CD8-positive, alpha-beta memory T cell (primary cell): ENCODE measurements around the gene HEPACAM2. TPM values are rescaled to one million over a fixed set of nuclear protein-coding genes. Genes with fewer than 3 reads are reported as not detected.

ENCODE experiments used
- CTCF ChIA-PET: fragments of 350-600 bp; sonication (Branson Sonifier 250); formaldehyde crosslinking; loops from one replicate; lab custom pipeline; 2021; ENCODE audit warnings: antibody characterized with exemption; lab: Charles Lee
- POLR2A ChIA-PET: fragments of 350-600 bp; sonication (Branson Sonifier 250); formaldehyde crosslinking; loops from one replicate; lab custom pipeline; 2021; ENCODE audit warnings: antibody characterized with exemption; lab: Charles Lee
- DNase-seq, 5 donors: peaks; one replicate each; pipeline versions ENCODE4 v3.0.0 to v3.0.0-alpha.2; 2020 to 2022; ENCODE audit warnings: mixed read lengths in 1 of 5
- H3K27ac ChIP-seq: one replicate; pipeline ENCODE4 v1.7.0; 2013; ENCODE audit warnings: low read depth, mild to moderate bottlenecking, low read length, moderate library complexity
- H3K27me3 ChIP-seq: 2 replicates; pipeline ENCODE4 v1.7.0; 2013; ENCODE audit warnings: low read length, mild to moderate bottlenecking; ENCODE audit not compliant: insufficient read depth, poor library complexity, severe bottlenecking
- H3K36me3 ChIP-seq: 2 replicates; pipeline ENCODE4 v1.7.0; 2013; ENCODE audit warnings: mild to moderate bottlenecking, low read length, moderate library complexity; ENCODE audit not compliant: insufficient read depth
- H3K4me1 ChIP-seq: 2 replicates; pipeline ENCODE4 v1.7.0; 2013; ENCODE audit warnings: mild to moderate bottlenecking, low read length, moderate library complexity; ENCODE audit not compliant: insufficient read depth
- H3K4me3 ChIP-seq: 2 replicates; pipeline ENCODE4 v1.7.0; 2013; ENCODE audit warnings: mild to moderate bottlenecking, low read length
- H3K9me3 ChIP-seq: 2 replicates; pipeline ENCODE4 v1.7.0; 2013; ENCODE audit warnings: mild to moderate bottlenecking, low read length
- H3K27ac Mint-ChIP-seq, 8 donors: one replicate each; pipeline ENCODE4 v1.8.0; 2020 to 2021; ENCODE audit warnings: mixed read lengths in 8 of 8, mild to moderate bottlenecking in 6 of 8, inconsistent platforms in 3 of 8, moderate library complexity in 3 of 8
- H3K27me3 Mint-ChIP-seq, 2 donors: one replicate each; pipeline ENCODE4 v1.8.0; 2020 to 2021; ENCODE audit warnings: mixed read lengths in 2 of 2, mild to moderate bottlenecking in 1 of 2, moderate library complexity in 1 of 2
- H3K36me3 Mint-ChIP-seq, 3 donors: one replicate each; pipeline ENCODE4 v1.8.0; 2020 to 2021; ENCODE audit warnings: mixed read lengths in 3 of 3, inconsistent platforms in 1 of 3, mild to moderate bottlenecking in 1 of 3
- H3K4me1 Mint-ChIP-seq, 3 donors: one replicate each; pipeline ENCODE4 v1.8.0; 2020 to 2021; ENCODE audit warnings: mixed read lengths in 3 of 3, inconsistent platforms in 1 of 3, mild to moderate bottlenecking in 1 of 3
- H3K4me3 Mint-ChIP-seq, 7 donors: one replicate each; pipeline ENCODE4 v1.8.0; 2020 to 2021; ENCODE audit warnings: mixed read lengths in 7 of 7, mild to moderate bottlenecking in 6 of 7, moderate library complexity in 4 of 7, inconsistent platforms in 2 of 7
- H3K9me3 Mint-ChIP-seq, 5 donors: one replicate each; pipeline ENCODE4 v1.8.0; 2020 to 2022; ENCODE audit warnings: mixed read lengths in 5 of 5, mild to moderate bottlenecking in 3 of 5, moderate library complexity in 2 of 5, inconsistent platforms in 1 of 5
- polyA plus RNA-seq: library from polyadenylated mRNA; unstranded; fragments of 300-500 nt; fragmentation: Illumina TruSeq; gene quantifications from one replicate; pipeline ENCODE4 v1.2.3, GENCODE V29; 2021
- total RNA-seq, 2 experiments: library from RNA; stranded (reverse); gene quantifications; one replicate each; pipeline ENCODE4 v1.2.3, GENCODE V29; 2021

Gene HEPACAM2
- total and polyA plus RNA-seq, 3 experiments from 2014 or later = 0.11 TPM; not detected in 2

- H3K27ac Mint-ChIP-seq = no peak overlapping the region
- Histone ChIP-seq H3K27me3 (no peaks in the 10 kb centered on the region), H3K9me3 (no peaks in the 10 kb centered on the region), H3K4me1 (peaks cover 15% of the 10 kb centered on the region), H3K27ac (no peak overlapping the region), H3K36me3 (peaks cover 69% of the 10 kb centered on the region), H3K4me3 (no peak overlapping the region)
- CTCF ChIA-PET = no interaction called here
- H3K36me3 Mint-ChIP-seq = peaks cover 25 to 30% (median 29%) of the 10 kb centered on the region in 3 donors
- H3K27me3 Mint-ChIP-seq = no peaks in the 10 kb centered on the region
- H3K4me1 Mint-ChIP-seq = peaks cover 22 to 32% (median 25%) of the 10 kb centered on the region in 3 donors
- peaks cover 0 to 12% (median 8%) of the 10 kb centered on the region in 5 donors for H3K9me3 Mint-ChIP-seq
- no peak for DNase-seq
- POLR2A ChIA-PET = no interaction called here
- no peak overlapping the region for H3K4me3 Mint-ChIP-seq
Observed at GRCh38 chr7:93142127-93142526, 84.1 kb downstream of the HEPACAM2 start.

- ChIA-PET CTCF (no interaction called here), POLR2A (no interaction called here)
- Mint-ChIP-seq H3K4me1 (peaks cover 9 to 18% (median 11%) of the 10 kb centered on the region in 3 donors), H3K4me3 (no peak overlapping the region), H3K27me3 (no peaks in the 10 kb centered on the region), H3K27ac (no peak overlapping the region), H3K9me3 (peaks cover under 1 to 24% (median 12%) of the 10 kb centered on the region in 5 donors), H3K36me3 (peaks cover 33 to 34% (median 34%) of the 10 kb centered on the region in 3 donors)
- Histone ChIP-seq H3K27me3 (no peaks in the 10 kb centered on the region), H3K27ac (no peak overlapping the region), H3K4me3 (no peak overlapping the region), H3K4me1 (peaks cover under 1% of the 10 kb centered on the region), H3K9me3 (peaks cover under 1% of the 10 kb centered on the region), H3K36me3 (peaks cover 82% of the 10 kb centered on the region)
- DNase-seq = no peak
Observed at GRCh38 chr7:93140582-93141191, 85.6 kb downstream of the HEPACAM2 start.

- H3K27ac ChIP-seq = no peak overlapping the region
- H3K27ac Mint-ChIP-seq = peak overlapping the region in 1 of 8 donors; percentile 58
- H3K27me3 ChIP-seq = no peaks in the 10 kb centered on the region
- CTCF ChIA-PET = no interaction called here
- H3K4me1 ChIP-seq = no peaks in the 10 kb centered on the region
- H3K4me3 ChIP-seq = no peak overlapping the region
- H3K9me3 ChIP-seq = peaks cover 22% of the 10 kb centered on the region
- H3K36me3 Mint-ChIP-seq = peaks cover 37 to 48% (median 40%) of the 10 kb centered on the region in 3 donors
- no peak overlapping the region for H3K4me3 Mint-ChIP-seq
- H3K36me3 ChIP-seq = peaks cover 75% of the 10 kb centered on the region
- DNase-seq = no peak
- POLR2A ChIA-PET = no interaction called here
- H3K9me3 Mint-ChIP-seq = peaks cover 20 to 45% (median 33%) of the 10 kb centered on the region in 5 donors
- no peaks in the 10 kb centered on the region for H3K27me3 Mint-ChIP-seq
- peaks cover 3 to 5% (median 3%) of the 10 kb centered on the region in 3 donors for H3K4me1 Mint-ChIP-seq
Observed at GRCh38 chr7:93138576-93138975, 87.7 kb downstream of the HEPACAM2 start.

Other genes with a start within 250 kb of the HEPACAM2 start
- 1 to 10 TPM; 9.3 to 9.4 TPM for gene SAMD9, start 108.5 kb downstream of the HEPACAM2 start, total RNA-seq
- gene SAMD9, start 108.5 kb downstream of the HEPACAM2 start, polyA plus RNA-seq = 28.4 TPM
- gene SAMD9L, start 78.1 kb downstream of the HEPACAM2 start, total RNA-seq = 1 to 10 TPM; 6.4 to 9.5 TPM
- 45.7 TPM for gene SAMD9L, start 78.1 kb downstream of the HEPACAM2 start, polyA plus RNA-seq
- 10 to 100 TPM; 22.8 to 28.2 TPM for gene VPS50, start 5.9 kb upstream of the HEPACAM2 start, total RNA-seq
- gene VPS50, start 5.9 kb upstream of the HEPACAM2 start, polyA plus RNA-seq = 14.9 TPM